Panc1 (cell line): ENCODE data around the gene ANK3. TPM values are rescaled to one million over a fixed set of nuclear protein-coding genes. Genes with fewer than 3 reads are reported as not detected.

Source experiments
- ATAC-seq: fragments of 200-7000 bp; cut with Tn5 transposase; 2 replicates; pipeline ENCODE4 v1.9.1; 2020; ENCODE audit warnings: mild to moderate bottlenecking, moderate library complexity
- BruUV-seq: library from RNA; stranded (reverse); fragments of 400-500 nt; replicated peaks from 2 replicates; lab custom pipeline; 2021; lab: Mats Ljungman, UMichigan
- CTCF ChIA-PET: fragments of 300-600 bp; sonication (Branson Sonifier 250); formaldehyde crosslinking; loops from one replicate; lab custom pipeline; 2022; ENCODE audit warnings: antibody characterized with exemption; lab: Charles Lee
- POLR2A ChIA-PET: fragments of 300-600 bp; sonication (Branson Sonifier 250); formaldehyde crosslinking; loops from one replicate; lab custom pipeline; 2022; ENCODE audit warnings: antibody characterized with exemption; lab: Charles Lee
- DNase-seq: peaks from one replicate; pipeline ENCODE4 v3.0.0-alpha.2; 2010; ENCODE audit warnings: low read depth, low spot score
- H3K27ac ChIP-seq: 2 replicates; pipeline ENCODE4 v1.5.1; 2011; ENCODE audit warnings: mild to moderate bottlenecking, low read length, inconsistent platforms
- H3K27me3 ChIP-seq: fragments of 200-500 bp; sonication (Bioruptor generic); 2 replicates; pipeline ENCODE4 v1.6.0; 2014; ENCODE audit warnings: low read length, inconsistent platforms; ENCODE audit not compliant: control insufficient read depth, insufficient read depth
- H3K36me3 ChIP-seq: fragments of 200-500 bp; sonication (Bioruptor generic); 2 replicates; pipeline ENCODE4 v1.5.1; 2014; ENCODE audit warnings: inconsistent platforms, mild to moderate bottlenecking, low read length, moderate library complexity; ENCODE audit not compliant: control insufficient read depth, insufficient read depth
- H3K4me1 ChIP-seq: 2 replicates; pipeline ENCODE4 v1.5.1; 2011; ENCODE audit warnings: inconsistent platforms, mild to moderate bottlenecking, low read length, moderate library complexity; ENCODE audit not compliant: control insufficient read depth, insufficient read depth
- H3K4me3 ChIP-seq, 2 experiments: 2 replicates each; pipeline ENCODE4 v1.5.1; 2011 to 2012; ENCODE audit warnings: low read depth in 2 of 2, low read length in 2 of 2, mild to moderate bottlenecking in 2 of 2, inconsistent platforms in 1 of 2, moderate library complexity in 1 of 2
- H3K9me3 ChIP-seq: fragments of 200-500 bp; sonication (Bioruptor generic); 2 replicates; pipeline ENCODE4 v1.5.1; 2014; ENCODE audit warnings: low read depth, mild to moderate bottlenecking, inconsistent platforms, low read length, moderate library complexity; ENCODE audit not compliant: control insufficient read depth, insufficient read depth
- CTCF ChIP-seq: fragments of 450-650 bp; IDR thresholded peaks from 2 replicates; pipeline ENCODE4 v1.5.1; 2017; ENCODE audit warnings: mild to moderate bottlenecking
- POLR2AphosphoS5 ChIP-seq: IDR thresholded peaks from 2 replicates; pipeline ENCODE4 v1.6.1; 2012; ENCODE audit warnings: mild to moderate bottlenecking, low read depth, low read length, moderate library complexity
- REST ChIP-seq, 2 experiments: IDR thresholded peaks; 2 replicates each; pipeline ENCODE4 v1.6.1; 2011 to 2012; ENCODE audit warnings: low read depth in 2 of 2, control low read depth in 1 of 2, low read length in 1 of 2, mild to moderate bottlenecking in 1 of 2, moderate library complexity in 1 of 2; ENCODE audit not compliant: insufficient read depth in 1 of 2
- SIN3A ChIP-seq: IDR thresholded peaks from 2 replicates; pipeline ENCODE4 v1.6.1; 2012; ENCODE audit warnings: low read depth, mild to moderate bottlenecking, low read length, moderate library complexity, borderline replicate concordance; ENCODE audit not compliant: insufficient read depth
- TCF7L2 ChIP-seq: IDR thresholded peaks from 2 replicates; pipeline ENCODE4 v1.6.1; 2011; ENCODE audit warnings: mild to moderate bottlenecking, low read depth, low read length, inconsistent platforms
- in situ Hi-C: cut with HindIII; loops from 2 replicates; pipeline ENCODE4 v1.10.0; 2016; ENCODE audit warnings: low sequenced_read_pairs, low pct_unique_long_range_greater_than_20kb
- intact Hi-C: fragments of 100-400 bp; cut with micrococcal nuclease; formaldehyde crosslinking; loops from one replicate; pipeline ENCODE4 v1.10.0; 2022; ENCODE audit not compliant: unreplicated experiment
- total RNA-seq: library from RNA; stranded (reverse); gene quantifications from one replicate; pipeline ENCODE4 v1.2.1, GENCODE V29; 2021; ENCODE audit not compliant: unreplicated experiment

The ANK3 gene
- total RNA-seq, 1 experiment from 2014 or later: 2.5 TPM

DNA sequence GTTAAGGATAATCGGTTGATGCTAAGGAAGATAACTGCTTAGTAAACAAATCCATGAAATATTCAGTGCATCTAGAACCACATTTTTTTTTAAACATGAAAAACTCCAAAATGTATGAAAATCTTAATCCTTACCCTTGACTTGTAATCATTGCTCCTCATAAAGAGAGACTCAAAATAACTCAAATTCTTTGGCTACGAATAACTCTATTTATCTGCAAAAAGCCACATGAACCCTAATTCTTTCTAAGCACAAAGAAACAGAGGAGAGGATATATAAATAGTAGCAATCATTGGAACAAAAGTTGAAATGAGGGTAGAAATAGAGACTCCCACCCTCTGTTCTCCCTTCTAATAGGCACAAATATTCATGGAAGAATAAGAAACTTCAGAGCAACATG lies 40.2 kb downstream of the ANK3 start:
- H3K27me3 ChIP-seq: no peaks in the 10 kb centered on the region; the same call in 1 of the 2 replicates
- ChIA-PET POLR2A (no interaction called here), CTCF (no interaction called here)
- intact Hi-C loops (no loop called here), in situ Hi-C loops (no loop called here)
- ATAC-seq (no peak), DNase-seq (no peak)
- H3K4me1 ChIP-seq: no peaks in the 10 kb centered on the region
- BruUV-seq: no TSS peak
- no peaks in the 10 kb centered on the region for H3K9me3 ChIP-seq
- TF ChIP-seq TCF7L2: no peak
- no peak for TF ChIP-seq SIN3A
- TF ChIP-seq POLR2AphosphoS5: no peak
- no peak for TF ChIP-seq CTCF
- no peak for TF ChIP-seq REST (IDR thresholded peaks at IDR 0.05; ENCODE audit: insufficient read depth in 1 of 2, low read depth in 2 of 2, low read length in 1 of 2)
- no peak overlapping the region for H3K4me3 ChIP-seq
- no peak overlapping the region for H3K27ac ChIP-seq
- no peaks in the 10 kb centered on the region for H3K36me3 ChIP-seq

GRCh38 chr10:60348982-60349381 lies 40.7 kb downstream of the ANK3 start:
- in situ Hi-C loops (no loop called here), intact Hi-C loops (no loop called here)
- Histone ChIP-seq H3K27ac (no peak overlapping the region), H3K4me3 (no peak overlapping the region), H3K36me3 (no peaks in the 10 kb centered on the region), H3K9me3 (no peaks in the 10 kb centered on the region), H3K4me1 (no peaks in the 10 kb centered on the region), H3K27me3 (no peaks in the 10 kb centered on the region; the same call in 1 of the 2 replicates)
- no TSS peak for BruUV-seq
- TF ChIP-seq REST (IDR thresholded peaks at IDR 0.05; ENCODE audit: insufficient read depth in 1 of 2, low read depth in 2 of 2, low read length in 1 of 2) (no peak), TCF7L2 (no peak), SIN3A (no peak), POLR2AphosphoS5 (no peak)
- ChIA-PET POLR2A (no interaction called here), CTCF (no interaction called here)
- no peak for ATAC-seq
- no peak for DNase-seq
